Measurements from ENCODE around the gene PPFIBP2. TPM values are rescaled to one million over a fixed set of nuclear protein-coding genes. Genes with fewer than 3 reads are reported as not detected.

The PPFIBP2 gene
- total RNA-seq, 1 experiment from 2014 or later = 1.5 TPM

DNA sequence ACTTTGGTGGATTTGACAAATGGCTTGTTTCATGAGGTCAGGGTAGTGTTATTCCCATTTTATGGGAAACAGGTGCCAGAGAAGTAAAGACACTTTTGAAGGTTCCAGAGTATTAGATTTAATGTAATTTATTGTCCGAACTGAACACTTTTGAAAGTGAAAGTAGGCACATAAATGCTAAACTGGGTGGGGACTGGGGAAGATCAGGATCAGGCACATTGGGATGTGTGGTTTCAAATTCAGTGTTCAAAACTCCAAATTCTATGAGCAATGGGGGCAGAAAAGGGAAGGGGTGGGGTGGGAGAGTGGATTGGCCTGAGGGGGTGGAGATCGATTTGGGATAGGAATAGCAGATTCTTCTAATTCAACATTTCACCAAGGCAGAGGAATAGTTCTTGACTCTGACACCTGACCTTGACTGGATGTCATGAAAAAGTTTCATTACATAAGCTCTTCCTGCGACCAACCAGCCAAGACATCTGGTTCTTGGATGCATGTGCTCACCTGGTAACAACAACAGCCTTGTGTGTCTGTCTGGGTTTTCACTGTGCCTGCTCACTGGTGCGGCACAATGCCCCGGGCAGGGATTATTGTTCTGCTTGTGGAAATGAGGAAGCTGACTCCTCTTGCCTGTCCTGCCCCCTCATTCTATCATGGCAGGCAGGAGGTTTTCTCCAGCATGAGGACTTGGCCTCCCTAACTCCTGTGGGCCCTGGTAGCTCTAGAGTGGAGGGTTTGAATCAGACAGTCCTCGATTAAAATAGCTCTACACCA lies 10.8 kb downstream of the PPFIBP2 start:
- no peak for DNase-seq (ENCODE audit: extremely low read depth, low read depth)

DNA sequence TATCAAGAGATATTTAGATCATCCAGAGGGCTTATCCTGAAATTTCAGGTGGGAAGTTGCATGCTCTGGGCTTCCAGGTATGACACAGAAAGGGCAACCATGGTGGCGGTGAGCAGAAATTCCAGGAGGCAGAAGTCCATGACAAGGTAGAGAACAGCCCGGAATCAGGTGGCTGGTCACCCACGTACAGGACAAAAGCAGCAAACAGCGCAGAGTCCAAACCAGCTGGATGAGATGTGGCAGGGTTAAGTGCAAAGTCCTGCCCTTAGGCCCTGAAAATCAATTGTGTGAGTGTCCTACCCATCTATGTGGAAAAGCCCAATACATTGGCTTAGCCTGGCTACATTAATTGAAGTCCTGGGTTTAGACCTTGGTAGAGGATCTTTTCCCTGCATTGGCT lies 11.6 kb downstream of the PPFIBP2 start:
- no peak for DNase-seq (ENCODE audit: extremely low read depth, low read depth)

DNA sequence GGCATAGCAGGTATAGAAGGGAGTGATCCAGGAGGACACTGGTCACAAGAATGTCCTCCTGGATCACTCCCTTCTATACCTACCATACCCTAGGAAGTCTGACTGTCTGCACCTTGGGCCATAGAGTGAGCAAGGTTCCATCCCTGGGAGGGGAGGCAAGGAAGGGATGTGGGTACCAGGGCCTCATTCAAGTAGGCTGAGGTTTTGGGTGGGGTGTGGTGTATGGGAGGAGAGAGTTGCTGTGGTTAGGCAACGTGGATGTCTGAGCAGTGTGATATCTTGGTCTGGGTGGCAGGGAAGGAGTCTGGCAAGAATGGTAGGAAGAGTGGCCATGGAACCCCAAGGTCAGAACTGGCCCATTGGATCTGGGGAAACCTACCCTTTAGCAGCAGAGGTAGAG lies 13.2 kb downstream of the PPFIBP2 start:
- DNase-seq (ENCODE audit: extremely low read depth, low read depth) = no peak

DNA sequence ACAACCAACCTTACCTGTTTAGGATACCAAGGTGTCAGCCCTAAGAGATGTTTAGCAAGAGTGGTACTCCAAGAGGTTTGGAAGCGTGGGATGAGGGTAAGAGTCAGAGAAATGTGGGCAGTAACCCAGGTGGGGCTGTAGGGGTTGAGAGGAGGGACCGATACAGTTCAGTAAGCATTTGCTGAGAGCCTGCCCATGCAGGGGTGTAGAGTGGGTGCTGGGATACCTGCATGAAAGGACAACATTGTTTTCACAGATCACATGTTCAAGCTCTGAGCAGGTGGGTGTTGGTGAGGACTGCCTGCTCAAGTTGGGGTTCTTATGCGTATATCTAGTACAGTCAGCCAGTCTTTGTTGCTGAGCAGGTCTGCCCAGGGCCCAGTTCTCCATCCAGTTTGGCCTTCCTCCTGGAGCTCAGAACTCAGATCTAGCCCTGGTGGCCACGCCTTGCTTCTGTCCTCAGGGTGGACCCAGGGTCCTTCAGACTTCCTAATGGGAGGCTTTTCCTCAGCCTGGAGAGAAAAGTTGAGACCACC lies 14.8 kb downstream of the PPFIBP2 start:
- DNase-seq (ENCODE audit: extremely low read depth, low read depth) = no peak

DNA sequence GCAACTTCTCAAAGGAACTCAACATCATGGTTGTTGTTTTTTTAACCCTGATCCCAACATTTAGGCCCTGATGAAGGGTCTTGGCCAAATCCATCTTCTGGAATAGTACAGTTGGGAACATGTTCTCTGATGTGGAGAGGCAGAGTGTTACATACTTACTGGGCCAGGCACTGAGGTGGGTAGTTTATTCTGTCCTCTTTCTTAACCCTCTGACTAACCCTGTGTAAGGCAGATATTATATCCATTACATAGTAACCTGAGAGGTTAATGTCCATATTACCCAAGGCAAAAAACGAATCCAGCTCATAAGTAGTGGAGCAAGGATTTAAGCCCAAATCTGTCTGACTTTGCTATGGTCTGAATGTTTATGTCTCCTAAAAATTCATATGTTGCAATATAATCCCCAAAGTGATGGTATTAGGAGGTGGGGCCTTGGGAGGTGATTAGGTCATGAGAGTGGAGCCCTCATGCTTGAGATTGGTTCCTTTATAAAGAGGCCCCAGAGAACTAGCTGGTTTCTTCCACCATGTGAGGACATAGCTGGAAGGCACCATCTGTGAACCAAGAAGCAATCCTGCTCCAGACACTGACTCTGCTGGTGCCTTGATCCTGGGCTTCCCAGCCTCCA lies 16.3 kb downstream of the PPFIBP2 start:
- DNase-seq (ENCODE audit: extremely low read depth, low read depth) = no peak

DNA sequence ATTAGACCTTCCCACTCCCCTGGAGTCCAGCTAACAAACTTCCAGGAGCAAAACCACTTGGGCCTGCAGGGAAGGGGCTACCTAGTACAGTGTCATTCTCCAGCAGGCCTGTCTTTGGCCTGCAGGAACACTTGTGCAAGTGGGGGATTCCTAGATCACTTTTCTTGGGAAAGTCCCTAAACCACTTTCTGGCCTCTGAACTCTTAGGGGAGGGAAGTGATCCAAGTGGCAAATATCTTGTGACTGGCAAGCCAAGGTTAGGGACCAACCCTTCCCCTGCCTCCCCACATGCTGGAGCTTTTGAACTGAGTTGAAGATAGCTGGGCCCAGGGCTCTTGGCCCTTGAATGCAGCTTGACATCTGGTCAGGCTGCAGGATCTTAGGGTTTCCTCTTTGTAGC lies 17.2 kb downstream of the PPFIBP2 start:
- DNase-seq (ENCODE audit: extremely low read depth, low read depth) = no peak

DNA sequence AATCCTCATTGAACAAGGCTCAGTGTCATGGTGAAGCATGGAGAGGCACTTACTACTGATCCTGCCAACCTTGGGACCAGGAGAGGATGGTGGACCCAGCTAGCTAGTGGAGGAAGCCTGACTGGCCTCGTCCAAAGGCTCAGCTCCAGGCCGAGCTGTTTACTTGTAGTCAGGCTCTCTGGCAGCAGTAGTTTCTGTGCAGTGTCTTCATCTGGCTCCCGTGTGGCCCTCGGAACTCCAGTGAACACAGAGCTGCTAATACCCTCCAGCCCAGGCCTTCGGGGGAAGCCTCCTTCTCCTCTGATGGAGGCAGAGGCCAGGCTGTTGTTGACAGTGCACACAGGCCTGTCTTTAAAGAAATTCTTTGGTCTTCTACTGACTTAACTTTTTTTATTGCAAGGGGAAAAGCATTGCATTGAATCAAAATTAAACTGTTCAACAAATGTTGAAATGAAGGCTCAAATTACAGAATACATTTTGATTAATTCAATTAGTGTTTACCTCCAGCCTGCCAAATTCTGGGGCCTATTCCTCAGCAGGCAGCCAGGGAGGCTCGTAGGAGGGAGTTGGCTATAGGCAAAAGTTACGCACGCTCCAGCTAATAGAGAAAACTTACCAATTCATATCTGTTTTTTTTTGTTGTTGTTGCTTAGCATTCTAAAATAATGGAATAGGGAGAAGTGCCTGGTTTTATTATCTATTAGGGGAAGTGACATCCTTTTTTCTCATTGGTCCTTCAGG lies 18.8 kb downstream of the PPFIBP2 start:
- DNase-seq (ENCODE audit: extremely low read depth, low read depth) = no peak

DNA sequence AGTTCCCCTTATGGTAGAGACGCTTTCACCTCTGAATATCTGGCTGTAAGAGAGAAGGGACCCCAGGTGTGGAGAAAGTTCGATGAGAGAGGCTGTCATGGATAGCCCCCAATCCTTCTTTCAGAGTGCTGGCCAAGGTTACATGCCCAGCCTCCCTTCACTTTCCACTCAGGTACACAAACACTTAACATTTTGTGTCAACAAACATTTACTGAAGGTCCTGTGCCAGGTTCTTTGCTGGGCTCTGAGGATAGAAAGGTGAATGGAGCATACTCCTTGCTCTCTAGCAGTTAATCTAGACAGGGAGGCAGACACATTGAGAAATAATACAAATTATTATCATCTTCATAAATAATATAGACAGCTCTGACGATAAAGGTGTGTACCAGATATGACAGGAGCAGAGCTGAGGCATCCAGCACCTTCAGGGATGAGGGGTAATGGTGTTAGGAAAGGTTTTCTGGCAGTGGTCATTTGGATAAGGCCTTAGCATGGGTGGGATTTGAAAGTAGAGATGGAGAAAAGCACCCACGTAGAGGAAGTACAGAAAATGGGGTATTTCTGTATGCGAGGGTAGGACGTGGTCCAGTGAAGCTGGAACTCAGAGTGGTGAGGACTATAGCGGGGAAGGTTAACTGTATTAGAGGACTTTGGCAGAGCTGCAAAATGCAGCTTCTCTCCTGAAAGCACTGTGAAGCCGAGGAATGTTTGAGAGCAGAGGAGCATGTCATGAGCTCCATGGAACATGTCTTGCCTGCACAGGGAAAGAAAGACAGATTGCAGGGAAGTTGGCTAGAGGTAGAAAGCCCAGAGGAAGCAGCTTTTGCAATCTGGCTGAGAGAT lies 19.6 kb downstream of the PPFIBP2 start:
- DNase-seq (ENCODE audit: extremely low read depth, low read depth) = no peak

DNA sequence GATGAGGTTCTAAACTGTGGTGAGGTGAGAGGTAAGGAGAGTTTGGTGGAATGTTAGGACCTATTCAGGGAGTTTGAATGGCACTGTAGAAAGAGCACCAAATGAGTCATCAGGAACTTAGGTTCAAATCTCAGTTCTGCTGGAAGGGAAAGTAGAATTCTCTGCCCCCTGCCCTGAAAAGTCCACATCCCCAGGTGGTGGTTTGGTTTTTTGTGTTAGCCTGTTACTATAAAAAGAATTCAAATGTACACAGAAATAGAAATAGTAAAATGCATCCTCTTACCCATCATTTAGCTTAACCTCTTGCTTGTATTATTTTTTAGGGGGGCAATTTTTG lies 20.2 kb downstream of the PPFIBP2 start:
- DNase-seq (ENCODE audit: extremely low read depth, low read depth) = no peak

DNA sequence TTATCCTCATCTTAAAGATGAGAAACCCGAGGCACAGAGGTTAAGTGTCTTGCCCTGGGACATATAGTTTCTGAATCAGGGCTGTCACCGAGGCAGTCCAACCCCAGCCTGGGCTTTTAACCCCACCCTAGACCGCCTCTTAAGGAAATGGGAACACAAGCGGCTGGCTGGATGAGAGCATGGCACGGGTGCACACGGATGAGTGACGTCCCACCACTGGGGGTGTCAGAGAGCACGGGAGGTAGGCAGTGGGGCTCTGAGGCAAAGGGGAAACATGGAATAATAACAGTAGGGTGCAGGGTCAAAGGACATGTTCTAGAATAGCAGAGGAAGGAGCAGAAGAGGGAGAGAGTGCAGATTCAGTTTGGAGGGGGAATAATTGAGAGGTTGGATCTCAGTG lies 22.3 kb downstream of the PPFIBP2 start:
- no peak for DNase-seq (ENCODE audit: extremely low read depth, low read depth)

DNA sequence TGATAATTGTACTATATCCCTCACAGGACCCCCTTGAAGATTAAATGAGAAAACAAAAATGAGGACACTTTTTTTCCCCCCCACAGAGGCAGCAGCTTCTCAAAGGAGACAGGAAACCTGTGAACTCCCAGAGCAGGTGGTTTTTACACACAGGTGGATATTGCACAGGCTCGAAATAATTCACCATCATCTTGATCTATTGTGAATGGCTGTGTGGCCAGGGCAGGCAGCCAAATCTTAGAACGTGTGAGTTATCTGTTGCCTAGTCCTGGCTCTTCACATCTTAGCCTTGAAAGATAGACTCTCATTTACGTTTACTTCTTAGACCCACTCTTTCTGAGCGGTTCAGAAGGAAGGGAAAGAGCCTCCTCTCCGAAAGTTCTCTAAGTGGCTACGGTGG lies 23.5 kb downstream of the PPFIBP2 start:
- no peak for DNase-seq (ENCODE audit: extremely low read depth, low read depth)

DNA sequence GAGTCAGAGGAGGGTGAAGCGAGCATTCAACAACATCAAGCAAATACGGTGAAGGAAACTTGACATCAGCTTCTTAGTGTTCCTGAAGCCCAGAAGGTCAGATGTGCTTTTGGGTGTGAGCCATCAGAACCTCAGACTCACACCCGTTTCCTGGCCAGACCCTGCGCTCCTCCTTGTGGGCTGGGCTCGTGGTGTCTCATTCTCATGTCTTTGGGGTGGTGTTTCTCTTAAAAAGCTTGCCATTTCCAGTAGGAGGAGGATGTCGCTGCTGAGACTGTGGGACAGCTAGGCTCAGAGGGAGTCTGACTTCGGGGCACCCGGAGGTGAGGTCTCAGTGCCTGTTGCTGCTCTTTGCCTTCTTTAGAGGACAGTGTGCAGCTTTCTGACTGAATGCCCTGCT lies 24.2 kb downstream of the PPFIBP2 start:
- DNase-seq (ENCODE audit: extremely low read depth, low read depth) = no peak

DNA sequence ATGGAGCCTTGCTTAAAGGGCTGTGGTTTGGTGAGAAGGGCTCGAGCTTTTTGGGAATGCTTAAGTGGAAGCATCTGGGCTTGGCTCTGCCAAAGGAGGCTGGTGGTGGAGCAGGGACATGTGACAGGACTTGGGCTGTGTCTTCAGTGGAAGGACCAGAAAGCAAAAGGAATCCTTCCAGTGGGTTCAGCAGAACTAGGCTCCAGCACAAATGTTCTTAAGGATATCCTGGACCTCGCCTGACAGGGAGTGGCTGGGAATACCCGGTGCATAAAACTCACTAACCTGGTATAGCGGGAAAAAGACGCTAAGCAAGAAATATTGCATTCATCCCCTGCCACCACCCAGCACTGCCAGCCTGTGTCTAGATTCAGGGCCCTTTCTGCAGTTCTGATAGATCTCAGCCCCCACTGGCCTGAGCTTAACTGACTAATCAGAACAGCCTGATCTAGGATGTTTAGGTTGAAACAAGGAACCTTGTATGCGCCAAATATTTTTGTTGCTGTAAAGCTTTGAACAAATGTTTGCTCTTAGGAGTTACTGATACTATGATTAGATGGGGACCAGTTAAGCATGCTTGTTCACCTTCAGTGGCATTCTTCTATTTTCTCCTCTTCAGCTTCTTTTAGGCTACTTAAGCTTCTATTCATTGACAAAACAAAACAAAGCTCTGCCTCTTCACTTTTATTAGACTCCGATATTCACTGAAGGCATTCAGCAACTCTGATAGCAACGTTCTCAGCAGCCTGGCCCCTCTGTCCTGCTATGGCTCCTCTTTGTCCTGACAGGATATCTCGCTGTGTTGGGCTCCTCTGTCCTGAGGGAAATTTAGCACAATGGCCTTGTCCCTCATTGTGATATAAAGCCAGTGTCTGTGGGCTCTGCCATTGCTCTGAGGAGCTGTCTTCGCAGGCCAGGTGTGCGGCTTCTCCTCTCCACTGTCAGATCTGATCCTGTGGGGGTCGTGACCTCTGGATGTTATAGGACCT lies 25.0 kb downstream of the PPFIBP2 start:
- DNase-seq (ENCODE audit: extremely low read depth, low read depth) = no peak

DNA sequence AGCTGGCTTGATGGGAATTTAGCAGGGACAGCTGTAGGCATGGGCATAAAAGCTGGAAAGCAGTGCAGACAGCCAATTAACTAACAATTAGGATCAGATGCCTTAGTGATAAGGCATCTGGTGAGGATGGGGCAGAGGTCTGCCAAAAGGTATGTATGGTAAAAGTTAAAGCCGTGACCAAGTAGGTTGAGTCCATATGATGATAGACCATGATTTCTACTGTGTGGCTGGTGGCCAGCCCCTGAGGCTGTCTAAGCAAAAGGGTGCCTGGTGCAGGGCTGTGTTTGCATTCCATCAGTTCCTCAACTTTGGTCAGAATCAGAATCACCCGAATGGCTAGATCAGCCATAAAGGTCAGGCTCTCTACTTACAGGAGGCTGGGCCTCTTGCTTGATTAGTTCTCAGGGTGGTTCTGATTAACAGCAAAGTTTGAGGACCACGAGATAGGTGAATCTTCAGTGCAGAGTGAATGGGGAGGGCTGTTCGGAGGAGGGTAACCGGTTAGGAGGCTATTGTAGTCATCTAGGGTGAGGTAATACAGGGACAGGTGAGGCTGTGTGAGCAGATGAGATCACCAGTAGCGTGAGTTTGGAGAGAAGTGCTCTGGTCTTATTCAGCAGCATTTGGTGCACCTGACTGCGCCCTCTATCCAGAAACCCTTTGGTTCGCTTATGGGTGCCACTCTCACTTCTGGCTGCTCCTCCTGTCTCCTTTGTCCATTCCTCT lies 27.2 kb downstream of the PPFIBP2 start:
- no peak for DNase-seq (ENCODE audit: extremely low read depth, low read depth)

DNA sequence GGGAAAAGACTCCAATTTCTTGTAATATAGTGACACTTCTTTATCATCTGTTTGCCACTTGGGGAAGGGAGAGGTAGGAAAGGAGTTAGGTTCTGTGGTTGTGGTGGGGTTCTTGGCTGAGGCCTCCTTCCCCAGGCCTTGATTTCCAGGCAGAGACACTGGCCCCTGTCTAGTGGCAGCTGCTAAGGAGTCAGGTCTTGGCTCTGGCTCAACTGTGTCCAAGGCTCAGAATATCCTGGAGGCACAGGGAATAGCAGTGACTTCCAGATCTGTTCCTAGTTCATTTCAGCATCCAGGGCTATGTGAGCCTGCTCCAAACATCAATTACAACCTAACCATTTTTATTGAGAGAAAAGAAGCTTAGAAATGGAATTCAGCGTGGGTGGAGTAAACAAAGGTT lies 29.5 kb downstream of the PPFIBP2 start:
- DNase-seq (ENCODE audit: extremely low read depth, low read depth) = no peak

DNA sequence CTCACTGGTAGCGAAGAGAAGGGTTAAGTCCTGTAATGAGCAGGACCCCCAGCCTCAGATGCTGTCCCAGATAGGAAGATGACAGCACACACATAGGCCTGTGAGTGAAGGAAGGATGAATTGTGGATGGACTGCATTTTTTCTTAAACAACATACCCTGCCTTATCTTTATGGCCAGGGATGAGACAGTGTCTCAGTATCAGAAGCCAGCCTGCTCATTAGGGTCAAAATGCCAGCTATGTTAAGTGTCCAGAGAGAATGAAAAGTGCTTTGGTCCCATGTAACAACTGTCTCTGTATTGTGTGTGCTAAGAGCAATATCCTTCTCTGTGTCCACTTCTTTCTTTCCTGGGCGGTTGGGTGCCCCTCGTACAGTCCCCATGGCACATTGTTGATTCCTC lies 30.2 kb downstream of the PPFIBP2 start:
- DNase-seq (ENCODE audit: extremely low read depth, low read depth) = no peak

DNA sequence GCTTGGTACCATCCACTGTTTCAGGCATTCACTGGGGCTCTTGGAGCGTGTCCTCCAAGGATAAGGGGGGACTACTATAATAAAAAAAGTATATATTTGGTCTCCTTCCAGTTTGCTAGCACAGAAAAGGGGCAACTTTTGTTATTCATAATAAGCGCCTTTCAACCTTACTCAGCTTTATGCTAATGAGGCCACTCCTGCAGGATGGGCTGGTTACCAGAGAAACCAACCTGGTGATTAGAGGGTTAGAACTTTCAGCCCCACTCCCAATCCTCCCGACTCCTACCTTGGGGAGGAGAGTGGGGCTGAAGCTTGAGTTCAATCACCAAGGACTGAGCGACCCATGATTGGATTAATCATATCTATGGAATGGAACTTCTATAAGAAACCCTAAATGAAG lies 31.8 kb downstream of the PPFIBP2 start:
- DNase-seq (ENCODE audit: extremely low read depth, low read depth) = no peak

DNA sequence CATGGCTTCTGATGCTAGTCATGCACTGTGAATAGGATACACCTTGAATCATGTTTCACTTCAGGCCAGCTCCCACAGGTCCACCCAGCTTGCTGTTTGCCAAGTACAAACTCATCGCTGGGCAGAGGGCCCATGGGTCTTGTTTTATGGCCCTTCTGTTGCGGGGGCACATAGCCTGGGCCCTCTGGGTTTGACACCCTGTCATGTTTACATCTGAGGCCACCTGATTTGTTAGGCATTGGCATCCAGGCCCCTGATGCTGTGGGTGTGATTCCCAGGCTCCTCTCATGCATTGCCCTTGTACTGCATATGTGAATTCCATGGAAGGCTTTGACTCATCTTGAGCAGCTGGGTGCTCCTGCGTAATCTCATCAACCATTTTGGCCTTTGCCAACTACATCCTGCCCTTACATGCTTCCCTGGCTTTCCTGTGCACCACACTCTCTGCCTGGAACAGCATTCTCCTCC lies 32.6 kb downstream of the PPFIBP2 start:
- DNase-seq (ENCODE audit: extremely low read depth, low read depth) = no peak

DNA sequence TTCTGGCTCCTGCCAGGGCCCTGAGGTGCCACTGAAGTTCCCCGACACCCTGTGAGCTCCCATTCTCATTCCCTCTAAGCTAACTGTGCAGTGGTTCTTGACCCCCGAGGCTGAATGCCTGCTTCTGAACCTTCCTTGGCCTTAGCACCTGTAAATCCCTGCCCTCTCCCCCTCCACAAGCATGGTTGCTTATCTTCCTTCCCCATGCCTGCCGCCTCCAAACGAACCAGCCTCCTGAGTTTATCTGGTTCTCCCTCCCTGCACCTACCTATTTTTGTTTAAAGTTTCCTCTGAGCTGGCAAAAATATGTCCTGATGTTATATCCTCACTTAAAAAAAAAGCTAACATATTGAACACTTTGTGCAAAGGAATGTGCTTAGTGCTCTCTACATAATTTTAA lies 33.9 kb downstream of the PPFIBP2 start:
- DNase-seq (ENCODE audit: extremely low read depth, low read depth) = no peak

All from NCI-H460 (cell line).